Measurements from ENCODE around the gene DDX24.

DNA sequence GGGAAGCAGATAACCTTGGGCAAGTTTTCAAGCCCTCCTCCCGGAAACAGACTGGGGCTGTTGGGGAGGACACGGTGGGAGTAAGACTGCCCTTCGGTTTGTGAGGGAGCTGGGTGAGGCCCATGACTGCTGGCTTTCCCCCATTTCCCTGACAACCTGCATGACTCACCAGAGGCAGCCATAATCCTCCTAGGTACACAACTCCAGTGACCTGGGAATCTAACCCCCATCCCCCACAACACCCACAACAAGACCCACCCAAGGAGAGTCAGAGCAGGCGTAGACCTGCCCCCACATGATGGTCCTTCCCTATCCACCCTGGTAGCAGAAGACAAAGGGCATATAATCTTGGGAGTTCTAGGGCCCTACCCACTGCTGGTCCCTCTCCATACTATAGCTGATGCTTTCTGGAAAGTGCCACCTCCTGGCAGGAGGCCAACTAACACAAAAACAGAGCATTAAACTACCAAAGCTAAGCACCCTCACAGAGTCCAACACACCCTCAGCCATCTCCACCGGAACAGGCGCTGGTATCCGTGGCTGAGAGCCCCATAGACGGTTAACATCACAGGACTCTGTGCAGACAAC, 14.8 kb downstream of the DDX24 start:
- TF ChIP-seq, protein P1, sequence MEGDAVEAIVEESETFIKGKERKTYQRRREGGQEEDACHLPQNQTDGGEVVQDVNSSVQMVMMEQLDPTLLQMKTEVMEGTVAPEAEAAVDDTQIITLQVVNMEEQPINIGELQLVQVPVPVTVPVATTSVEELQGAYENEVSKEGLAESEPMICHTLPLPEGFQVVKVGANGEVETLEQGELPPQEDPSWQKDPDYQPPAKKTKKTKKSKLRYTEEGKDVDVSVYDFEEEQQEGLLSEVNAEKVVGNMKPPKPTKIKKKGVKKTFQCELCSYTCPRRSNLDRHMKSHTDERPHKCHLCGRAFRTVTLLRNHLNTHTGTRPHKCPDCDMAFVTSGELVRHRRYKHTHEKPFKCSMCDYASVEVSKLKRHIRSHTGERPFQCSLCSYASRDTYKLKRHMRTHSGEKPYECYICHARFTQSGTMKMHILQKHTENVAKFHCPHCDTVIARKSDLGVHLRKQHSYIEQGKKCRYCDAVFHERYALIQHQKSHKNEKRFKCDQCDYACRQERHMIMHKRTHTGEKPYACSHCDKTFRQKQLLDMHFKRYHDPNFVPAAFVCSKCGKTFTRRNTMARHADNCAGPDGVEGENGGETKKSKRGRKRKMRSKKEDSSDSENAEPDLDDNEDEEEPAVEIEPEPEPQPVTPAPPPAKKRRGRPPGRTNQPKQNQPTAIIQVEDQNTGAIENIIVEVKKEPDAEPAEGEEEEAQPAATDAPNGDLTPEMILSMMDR (optimal IDR thresholded peaks at IDR 0.05 in 1 of 3, IDR thresholded peaks at IDR 0.05 in 1 of 3, conservative IDR thresholded peaks at IDR 0.05 in 1 of 3; ENCODE audit: extremely low read depth in 1 of 3, insufficient read depth in 2 of 3, low read length in 3 of 3) = no peak
- no peak for TF ChIP-seq EZH2 (IDR thresholded peaks at IDR 0.05; ENCODE audit: low read length)

Measured in keratinocyte (primary cell).